KBM-7 (cell line): Measurements from ENCODE around the gene TMEM141.
A peak's percentile ranks its signal among the peaks of the same experiment; 100 is the strongest.
"Not testable (repeated sequence)": the region's sequence is repeated elsewhere in the genome, so short reads cannot be mapped to it uniquely, and the experiment has no call there.

Experiments
- DNase-seq: peaks from one replicate; pipeline ENCODE4 v3.0.0-alpha.2; 2015
- in situ Hi-C: fragments of 300-500 bp; cut with MboI; formaldehyde crosslinking; loops from 2 replicates; pipeline ENCODE4 v1.14.3; 2020; ENCODE audit warnings: low sequenced_read_pairs, low pct_unique_long_range_greater_than_20kb, mixed read lengths

TMEM141 gene

GRCh38 chr9:136766410-136767120, 24.6 kb upstream of the TMEM141 start:
- peak; percentile 55 for DNase-seq
- in situ Hi-C loops: not testable (repeated sequence)

GRCh38 chr9:136769710-136770191, 21.4 kb upstream of the TMEM141 start:
- DNase-seq: peak; percentile 55
- in situ Hi-C loops: no loop called here

- DNase-seq: no peak
- in situ Hi-C loops: no loop called here
These were observed 19.2 kb upstream of the TMEM141 start for GRCh38 chr9:136771907-136772415.

- DNase-seq: peak; percentile 83
- in situ Hi-C loops: no loop called here
These were observed 17.6 kb upstream of the TMEM141 start for GRCh38 chr9:136773386-136774044.

GRCh38 chr9:136774416-136775045, 16.6 kb upstream of the TMEM141 start:
- in situ Hi-C loops: no loop called here
- DNase-seq: no peak

GRCh38 chr9:136775191-136775590, 16.0 kb upstream of the TMEM141 start:
- no peak for DNase-seq
- in situ Hi-C loops: no loop called here

- DNase-seq: no peak
- in situ Hi-C loops: no loop called here
These were observed 14.2 kb upstream of the TMEM141 start for GRCh38 chr9:136776947-136777346.

- DNase-seq: no peak
- in situ Hi-C loops: no loop called here
These were observed 13.8 kb upstream of the TMEM141 start for GRCh38 chr9:136777359-136777758.

- in situ Hi-C loops: no loop called here
- no peak for DNase-seq
These were observed 11.3 kb upstream of the TMEM141 start for GRCh38 chr9:136779808-136780207.

- DNase-seq: no peak
- in situ Hi-C loops: no loop called here
These were observed 8.7 kb upstream of the TMEM141 start for GRCh38 chr9:136782452-136782851.

GRCh38 chr9:136784249-136784996, 6.7 kb upstream of the TMEM141 start:
- in situ Hi-C loops: no loop called here
- peak; percentile 54 for DNase-seq

- in situ Hi-C loops: no loop called here
- DNase-seq: no peak
These were observed 6.2 kb upstream of the TMEM141 start for GRCh38 chr9:136784997-136785361.

- in situ Hi-C loops, DNase-seq: not testable (repeated sequence)
These were observed 5.4 kb upstream of the TMEM141 start for GRCh38 chr9:136785565-136786355.

GRCh38 chr9:136786451-136786850, 4.7 kb upstream of the TMEM141 start:
- DNase-seq: no peak
- in situ Hi-C loops: no loop called here

GRCh38 chr9:136786983-136787382, 4.2 kb upstream of the TMEM141 start:
- in situ Hi-C loops, DNase-seq: not testable (repeated sequence)

GRCh38 chr9:136787690-136788400, 3.3 kb upstream of the TMEM141 start:
- in situ Hi-C loops: no loop called here
- peak; percentile 80 for DNase-seq

- DNase-seq, in situ Hi-C loops: not testable (repeated sequence)
These were observed 2.3 kb upstream of the TMEM141 start for GRCh38 chr9:136788644-136789522.
